Neural crest cell (in vitro differentiated cells): ENCODE measurements around the gene UBE2S. TPM values are rescaled to one million over a fixed set of nuclear protein-coding genes. Genes with fewer than 3 reads are reported as not detected.

ENCODE experiments used
- DNase-seq: peaks from one replicate; pipeline ENCODE4 v3.0.0; 2021; ENCODE audit warnings: low read depth, mixed read lengths, low spot score
- H3K27ac Mint-ChIP-seq: one replicate; pipeline ENCODE4 v1.8.0; 2021; ENCODE audit warnings: mild to moderate bottlenecking, mixed read lengths; ENCODE audit not compliant: unreplicated experiment
- H3K27me3 Mint-ChIP-seq: 2 replicates; pipeline ENCODE4 v1.8.0; 2021; ENCODE audit warnings: low read depth, mild to moderate bottlenecking, mixed read lengths
- H3K36me3 Mint-ChIP-seq: 2 replicates; pipeline ENCODE4 v1.8.0; 2021; ENCODE audit warnings: low read depth, mild to moderate bottlenecking, mixed read lengths
- H3K4me1 Mint-ChIP-seq: 2 replicates; pipeline ENCODE4 v1.8.0; 2021; ENCODE audit warnings: mixed read lengths
- H3K4me3 Mint-ChIP-seq: one replicate; pipeline ENCODE4 v1.8.0; 2021; ENCODE audit warnings: mild to moderate bottlenecking, mixed read lengths
- H3K9me3 Mint-ChIP-seq: 2 replicates; pipeline ENCODE4 v1.8.0; 2021; ENCODE audit warnings: mixed read lengths
- CTCF ChIP-seq: fragments of 200-600 bp; sonication (generic); conservative IDR thresholded peaks from 2 replicates; pipeline ENCODE4 v1.5.0; 2021; ENCODE audit warnings: antibody characterized with exemption, mild to moderate bottlenecking
- total RNA-seq: library from RNA; stranded (reverse); gene quantifications from 2 replicates; pipeline ENCODE4 v1.2.1, GENCODE V29; 2021

UBE2S gene
- total RNA-seq, 1 donor from 2014 or later, result 243 TPM

DNA sequence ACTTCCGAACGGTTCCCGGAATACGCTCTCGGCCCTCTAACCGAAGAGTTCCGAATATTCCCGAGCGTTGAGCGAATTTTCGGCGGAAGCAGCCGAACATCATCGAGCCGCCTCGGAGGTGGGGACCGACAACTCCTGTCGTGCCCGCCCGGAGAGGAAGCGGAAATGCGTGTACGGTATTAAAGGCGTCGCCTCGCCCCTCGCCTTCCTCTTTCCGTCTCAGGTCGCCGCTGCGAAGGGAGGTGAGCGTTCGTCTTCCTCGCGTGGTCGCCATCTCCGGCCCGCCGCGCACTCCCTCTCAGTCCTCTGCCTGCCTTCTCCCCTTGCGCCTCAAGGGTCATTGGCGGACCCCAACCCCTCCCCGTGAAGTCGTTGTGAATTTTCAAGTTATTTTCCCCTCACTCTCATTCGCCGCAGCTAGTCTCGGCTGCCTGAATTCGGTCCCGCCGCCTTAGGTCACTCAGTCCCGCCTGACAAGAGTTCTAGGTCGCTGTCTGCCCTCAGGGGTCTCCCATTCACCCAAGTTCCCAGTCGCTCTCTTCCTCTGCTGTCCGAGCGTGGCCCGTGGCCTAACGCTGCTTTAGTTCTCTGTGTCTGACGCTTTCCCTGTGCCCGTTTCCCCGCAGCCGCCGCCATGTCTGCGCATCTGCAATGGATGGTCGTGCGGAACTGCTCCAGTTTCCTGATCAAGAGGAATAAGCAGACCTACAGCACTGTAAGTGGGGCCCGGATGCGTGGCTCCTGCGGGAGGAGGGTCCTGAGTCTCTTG, 21.7 kb downstream of the UBE2S start, which contains the start of gene RPL28:
TSS of gene RPL28 (plus strand) at position 209 of the 769 bp plus-strand sequence. CDS start at position 635, 426 bp downstream.
- peaks cover 8% of the 10 kb centered on the region for H3K27me3 Mint-ChIP-seq
- TF ChIP-seq CTCF, result no peak
- H3K4me1 Mint-ChIP-seq, result peaks cover 54% of the 10 kb centered on the region
- H3K36me3 Mint-ChIP-seq, result peaks cover 10% of the 10 kb centered on the region
- H3K9me3 Mint-ChIP-seq, result no peaks in the 10 kb centered on the region
- DNase-seq, result peak; percentile 98
- peak within 1 kb of the TSS; percentile 100 for H3K4me3 Mint-ChIP-seq
- H3K27ac Mint-ChIP-seq, result peak within 1 kb of the TSS; percentile 99

DNA sequence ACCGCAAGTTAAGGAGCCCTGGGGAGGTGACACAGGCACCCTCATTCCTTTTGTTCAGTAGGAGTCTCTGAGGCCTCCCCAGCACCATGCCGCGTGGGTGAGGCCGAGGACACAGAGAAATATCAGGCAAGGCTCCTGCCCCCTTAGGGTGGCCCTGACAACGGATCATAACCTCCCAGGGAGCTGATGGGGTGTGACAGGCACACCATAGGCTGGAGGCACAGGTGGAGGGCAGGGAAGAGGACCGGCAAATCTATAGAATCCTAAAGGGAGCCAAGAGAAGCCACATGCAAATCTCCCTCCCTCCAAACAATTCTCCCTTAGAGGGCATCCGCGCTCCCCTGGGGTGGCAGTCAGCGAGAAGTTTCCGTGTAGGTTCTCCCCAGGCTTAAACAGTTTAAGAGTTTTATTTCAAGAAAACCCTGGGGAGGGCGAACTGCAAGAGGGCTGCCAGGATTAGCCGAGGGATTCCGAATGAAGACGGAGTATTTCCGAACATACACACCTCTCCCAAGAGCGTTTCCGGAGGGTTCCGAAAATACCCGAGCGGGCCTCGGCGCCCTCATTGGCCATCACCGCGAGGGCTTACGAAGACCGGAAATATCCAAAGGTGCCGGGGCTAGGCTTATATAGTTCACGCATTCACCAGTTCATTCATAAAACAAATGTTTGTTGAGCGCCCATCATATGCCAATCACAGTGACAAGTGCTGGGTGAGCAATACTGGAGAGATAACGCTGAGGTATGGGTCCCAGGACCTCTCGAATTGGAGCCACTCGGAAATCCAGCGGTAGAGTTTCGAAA, 22.5 kb downstream of the UBE2S start:
- Mint-ChIP-seq H3K27ac (peak overlapping the region; percentile 99), H3K4me3 (peak overlapping the region; percentile 100), H3K9me3 (no peaks in the 10 kb centered on the region), H3K27me3 (peaks cover 8% of the 10 kb centered on the region), H3K4me1 (peaks cover 48% of the 10 kb centered on the region), H3K36me3 (peaks cover 10% of the 10 kb centered on the region)
- DNase-seq, result peak; percentile 93
- TF ChIP-seq CTCF, result no peak

DNA sequence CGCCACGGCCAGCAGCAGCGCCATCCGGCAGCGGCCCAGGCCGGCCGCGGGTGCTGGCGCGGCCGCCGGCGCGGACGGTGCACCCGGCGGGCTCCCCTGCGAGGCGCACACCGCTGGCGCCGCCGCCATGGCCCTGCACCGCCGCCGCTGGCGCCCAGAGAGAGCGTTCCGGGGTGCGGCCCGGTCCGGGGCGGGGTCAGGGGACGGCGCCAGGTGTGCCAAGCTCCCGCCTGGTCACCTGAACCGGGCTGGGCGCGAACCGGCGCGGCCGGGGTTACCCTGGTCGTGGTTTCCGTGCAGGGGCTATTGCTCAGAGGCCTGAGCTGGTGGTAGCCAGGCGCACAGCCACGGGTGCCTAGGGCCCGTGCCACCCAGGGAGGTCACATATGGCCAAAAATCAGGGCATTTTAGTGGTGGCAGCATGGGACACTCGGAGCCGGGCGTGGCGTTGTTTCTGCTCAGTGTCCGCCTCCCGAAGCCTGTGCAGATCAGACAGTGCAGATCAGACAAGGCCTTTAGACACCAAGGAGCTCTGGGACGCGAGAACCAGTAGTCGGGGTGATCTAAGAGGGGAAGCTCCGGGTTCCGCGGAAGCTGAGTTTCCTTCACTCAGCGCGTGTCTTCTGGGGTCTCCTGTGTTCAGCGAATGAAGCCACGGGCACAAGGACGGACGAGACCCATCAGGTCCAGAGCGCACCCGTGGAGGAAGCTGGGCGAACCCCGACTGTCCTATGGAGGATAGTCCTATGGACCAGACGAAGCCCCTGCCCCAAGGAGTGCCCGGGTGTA, 23.3 kb downstream of the UBE2S start, which contains the start of gene TMEM238:
TSS of gene TMEM238 (minus strand) at position 162 of the 789 bp plus-strand sequence. CDS start at position 129, 33 bp downstream.
- TF ChIP-seq CTCF, result no peak
- peak within 1 kb of the TSS; percentile 100 for H3K4me3 Mint-ChIP-seq
- no peak for DNase-seq
- H3K27ac Mint-ChIP-seq, result peak within 1 kb of the TSS; percentile 99
- H3K9me3 Mint-ChIP-seq, result no peaks in the 10 kb centered on the region
- peaks cover 11% of the 10 kb centered on the region for H3K27me3 Mint-ChIP-seq
- H3K36me3 Mint-ChIP-seq, result peaks cover 5% of the 10 kb centered on the region
- H3K4me1 Mint-ChIP-seq, result peaks cover 41% of the 10 kb centered on the region

GRCh38 chr19:55383279-55384130, 24.1 kb downstream of the UBE2S start:
- DNase-seq, result no peak
- peaks cover 5% of the 10 kb centered on the region for H3K36me3 Mint-ChIP-seq
- peak overlapping the region; percentile 74 for H3K4me3 Mint-ChIP-seq
- H3K9me3 Mint-ChIP-seq, result no peaks in the 10 kb centered on the region
- peaks cover 36% of the 10 kb centered on the region for H3K4me1 Mint-ChIP-seq
- H3K27ac Mint-ChIP-seq, result peak overlapping the region; percentile 87
- H3K27me3 Mint-ChIP-seq, result peaks cover 19% of the 10 kb centered on the region
- TF ChIP-seq CTCF, result peak; percentile 20
